ENCODE results near the gene C2orf80. TPM values are rescaled to one million over a fixed set of nuclear protein-coding genes. Genes with fewer than 3 reads are reported as not detected.

C2orf80 gene
- total and polyA plus RNA-seq, 2 donors (not counting 3 experiments of a cell fraction or from before 2014, with no cell fraction given), result not detected

- no peaks in the 10 kb centered on the region for H3K9me3 ChIP-seq (replicated peaks; ENCODE audit: control insufficient read depth, insufficient read depth, low read length)
- TF ChIP-seq POLR2AphosphoS5 (IDR thresholded peaks at IDR 0.05; ENCODE audit: insufficient read depth, low read depth, low read length) (no peak), POLR2A (IDR thresholded peaks at IDR 0.05; ENCODE audit: low read depth, low read length) (no peak), MAX (IDR thresholded peaks at IDR 0.05; ENCODE audit: insufficient read depth, insufficient read length) (no peak), MYC (IDR thresholded peaks at IDR 0.05; ENCODE audit: low read depth, low read length) (no peak), CTCF (IDR thresholded peaks at IDR 0.05; ENCODE audit: extremely low read depth in 1 of 2, insufficient read depth in 1 of 2, low read depth in 1 of 2, low read length in 2 of 2) (no peak), GATA2 (IDR thresholded peaks at IDR 0.05; ENCODE audit: insufficient read depth, insufficient read length, low read depth, low read length) (no peak), FOS (IDR thresholded peaks at IDR 0.05; ENCODE audit: borderline replicate concordance, insufficient read depth, low read length) (no peak), JUN (IDR thresholded peaks at IDR 0.05; ENCODE audit: borderline replicate concordance, insufficient read depth, insufficient read length, low read depth) (no peak), EZH2 (IDR thresholded peaks at IDR 0.05; ENCODE audit: borderline replicate concordance, low read depth, low read length, severe bottlenecking) (no peak)
- DNase-seq (ENCODE audit: low read depth, low spot score) (no peak), FAIRE-seq (no peak)
- intact Hi-C loops (cut with micrococcal nuclease) (no loop called here), dilution Hi-C loops (cut with MboI; ENCODE audit: extremely low pct_ligation_motif_present, low sequenced_read_pairs) (no loop called here)
- no peak overlapping the region for H3K4me3 ChIP-seq (replicated peaks in 1 of 3; ENCODE audit: insufficient read depth in 1 of 3, low read depth in 1 of 3, low read length in 3 of 3)
- peaks cover 18 to 22% of the 10 kb centered on the region in 2 experiments for H3K27me3 ChIP-seq (ENCODE audit: control insufficient read depth in 2 of 2, insufficient read depth in 2 of 2, low read length in 2 of 2)
- H4K20me1 ChIP-seq (replicated peaks; ENCODE audit: control insufficient read depth, extremely low read depth, insufficient read depth, low read length), result no peaks in the 10 kb centered on the region
- POLR2A ChIA-PET, result no interaction called here
- no peaks in the 10 kb centered on the region for H3K79me2 ChIP-seq (ENCODE audit: control insufficient read depth, insufficient read depth, low read length)
- H3K9ac ChIP-seq (replicated peaks; ENCODE audit: extremely low read depth, insufficient read depth, low read length), result no peak overlapping the region
- H3K9me1 ChIP-seq (replicated peaks; ENCODE audit: control insufficient read depth, extremely low read depth, insufficient read depth, low read length), result no peaks in the 10 kb centered on the region
- no peak overlapping the region for H3K4me2 ChIP-seq (ENCODE audit: insufficient read depth, low read length)
- CTCF ChIA-PET, result interaction anchor here (3.7 kb wide), 1 partner anchor 8 kb away, joined by 22 read pairs; no protein-coding TSS in a partner anchor
- H3K27ac ChIP-seq (ENCODE audit: insufficient read depth, low read depth, low read length), result no peak overlapping the region
- H3K36me3 ChIP-seq (ENCODE audit: control insufficient read depth in 2 of 2, extremely low read depth in 1 of 2, insufficient read depth in 2 of 2, low read length in 2 of 2), result no peaks in the 10 kb centered on the region
- no peaks in the 10 kb centered on the region for H3K4me1 ChIP-seq (ENCODE audit: control insufficient read depth, extremely low read depth, insufficient read depth, low read length)
- BruUV-seq (replicated peaks), result no TSS peak
- no peak overlapping the region for H2AFZ ChIP-seq (ENCODE audit: low read depth, low read length)
Observed at GRCh38 chr2:208182835-208183234, 7.0 kb downstream of the C2orf80 start.
